Stomach (tissue), 9 donors: ENCODE results near the gene DRD1. TPM values are rescaled to one million over a fixed set of nuclear protein-coding genes. Genes with fewer than 3 reads are reported as not detected.

Source experiments
- DNase-seq, 2 donors: peaks; one replicate each; pipeline versions ENCODE4 v3.0.0 to v3.0.0-alpha.2; 2013 to 2019
- H3K27ac ChIP-seq, 5 donors: fragments of 200-600 bp in 4 of 5; sonication (generic) in 4 of 5; one replicate each; pipeline ENCODE4 v1.5.1; 2013 to 2019; ENCODE audit warnings: mild to moderate bottlenecking in 1 of 5, moderate library complexity in 1 of 5
- H3K27me3 ChIP-seq, 3 donors: fragments of 200-600 bp; sonication (generic); one replicate each; pipeline ENCODE4 v1.5.1; 2017 to 2019; ENCODE audit warnings: mixed run types in 1 of 3
- H3K36me3 ChIP-seq, 4 donors: fragments of 200-600 bp; sonication (generic); 1 replicate in 3 of 4; 2 replicates in 1 of 4; pipeline ENCODE4 v1.5.1; 2016 to 2019
- H3K4me1 ChIP-seq, 4 donors: fragments of 200-600 bp; sonication (generic); one replicate each; pipeline ENCODE4 v1.5.1; 2016 to 2019
- H3K4me3 ChIP-seq, 4 donors: fragments of 200-600 bp; sonication (generic) in 3 of 4; one replicate each; pipeline ENCODE4 v1.5.1; 2016 to 2019; ENCODE audit warnings: mild to moderate bottlenecking in 1 of 4
- H3K9me3 ChIP-seq, 4 donors: fragments of 200-600 bp; sonication (generic); one replicate each; pipeline ENCODE4 v1.5.1; 2016 to 2019
- EP300 ChIP-seq: sonication (generic); formaldehyde crosslinking; IDR thresholded peaks from one replicate; pipeline ENCODE4 v1.6.1; 2017; ENCODE audit warnings: antibody characterized with exemption
- POLR2A ChIP-seq, 4 donors: fragments of 450-650 bp; IDR thresholded peaks; one replicate each; pipeline ENCODE4 v1.6.1; 2016; ENCODE audit warnings: antibody characterized with exemption in 4 of 4, control low read depth in 2 of 4, mild to moderate bottlenecking in 1 of 4, moderate library complexity in 1 of 4
- POLR2AphosphoS5 ChIP-seq, 3 donors: sonication (generic); formaldehyde crosslinking; IDR thresholded peaks; one replicate each; pipeline ENCODE4 v1.6.1; 2016; ENCODE audit warnings: antibody characterized with exemption in 3 of 3
- WGBS, 5 donors: extraction: QIAGEN DNeasy Blood & Tissue Kit in 3 of 5; methylation state at CpG; one replicate each; pipeline versions ENCODE4 v1.1.5 to v1.1.7; 2013 to 2018; 5-methylcytosine and 5-hydroxymethylcytosine counted together
- intact Hi-C: fragments of 100-400 bp; cut with DNase I; formaldehyde crosslinking; loops from one replicate; pipeline ENCODE4 v1.15.1; 2023; ENCODE audit warnings: low total_unique reads
- polyA plus RNA-seq, 3 donors: library from polyadenylated mRNA; stranded (reverse); fragments of 200-250 nt; gene quantifications; one replicate each; pipeline ENCODE4 v1.2.3, GENCODE V29; 2013
- total RNA-seq, 5 donors: library from RNA; depleted of rRNA; stranded (reverse); fragments of >200 nt; gene quantifications; one replicate each; pipeline versions ENCODE4 v1.1.0 to v1.2.3, GENCODE V29; 2014 to 2016
- TF ChIP-seq, protein P1 (sequence below), 7 experiments: fragments of 450-650 bp in 4 of 7; fragments of 200-600 bp in 3 of 7; sonication (generic) in 3 of 7; IDR thresholded peaks; one replicate each; pipeline ENCODE4 v1.5.1; 2016 to 2019; ENCODE audit warnings: antibody characterized with exemption in 7 of 7, control low read depth in 2 of 7, mild to moderate bottlenecking in 1 of 7
- donor health status: healthy with polysubstance abuse.
- donor health status: Bipolar disorder and iron deficiency.
- donor health status: healthy.

DRD1 gene
- total and polyA plus RNA-seq, 8 donors, result 0.08 to 0.55 TPM; not detected in 6

DNA sequence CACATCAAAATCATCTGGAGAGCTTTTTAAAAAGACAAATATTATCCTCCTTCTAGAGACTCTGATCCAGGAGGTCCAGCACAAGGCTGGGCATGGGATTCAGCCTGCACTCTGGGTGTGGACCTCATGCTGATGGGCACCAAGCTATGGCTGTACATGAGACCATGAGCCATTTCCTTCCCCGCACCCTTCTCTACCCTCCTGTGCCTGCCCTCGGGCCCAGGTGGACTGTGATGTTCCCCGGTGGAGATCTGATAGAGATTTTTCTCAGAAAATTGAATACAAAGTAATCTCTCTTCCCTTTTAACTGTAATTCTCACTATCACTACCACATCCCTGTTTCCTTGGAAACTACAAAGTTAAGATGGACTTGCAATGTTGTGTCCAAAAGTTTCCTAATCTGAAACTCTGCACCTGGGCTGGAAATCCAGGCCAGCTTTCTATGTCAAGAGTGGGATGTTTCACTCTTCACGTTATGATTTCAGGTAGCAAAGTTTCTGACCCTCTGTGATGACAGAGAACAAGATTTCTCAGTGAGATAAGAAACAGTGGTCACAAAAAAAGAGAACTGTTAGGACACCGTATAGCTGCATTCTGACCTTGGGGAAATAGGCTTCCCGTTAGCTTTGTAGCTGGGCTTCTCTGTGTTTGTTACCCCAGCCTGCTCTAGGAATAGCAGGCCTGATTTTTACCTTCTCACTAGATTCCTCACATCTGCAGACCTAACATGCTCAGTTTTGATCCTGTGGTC, 45.9 kb upstream of the DRD1 start:
- H3K27me3 ChIP-seq, result no peaks in the 10 kb centered on the region
- TF ChIP-seq POLR2A (IDR thresholded peaks at IDR 0.05) (no peak), POLR2AphosphoS5 (IDR thresholded peaks at IDR 0.05) (no peak)
- TF ChIP-seq, protein P1, sequence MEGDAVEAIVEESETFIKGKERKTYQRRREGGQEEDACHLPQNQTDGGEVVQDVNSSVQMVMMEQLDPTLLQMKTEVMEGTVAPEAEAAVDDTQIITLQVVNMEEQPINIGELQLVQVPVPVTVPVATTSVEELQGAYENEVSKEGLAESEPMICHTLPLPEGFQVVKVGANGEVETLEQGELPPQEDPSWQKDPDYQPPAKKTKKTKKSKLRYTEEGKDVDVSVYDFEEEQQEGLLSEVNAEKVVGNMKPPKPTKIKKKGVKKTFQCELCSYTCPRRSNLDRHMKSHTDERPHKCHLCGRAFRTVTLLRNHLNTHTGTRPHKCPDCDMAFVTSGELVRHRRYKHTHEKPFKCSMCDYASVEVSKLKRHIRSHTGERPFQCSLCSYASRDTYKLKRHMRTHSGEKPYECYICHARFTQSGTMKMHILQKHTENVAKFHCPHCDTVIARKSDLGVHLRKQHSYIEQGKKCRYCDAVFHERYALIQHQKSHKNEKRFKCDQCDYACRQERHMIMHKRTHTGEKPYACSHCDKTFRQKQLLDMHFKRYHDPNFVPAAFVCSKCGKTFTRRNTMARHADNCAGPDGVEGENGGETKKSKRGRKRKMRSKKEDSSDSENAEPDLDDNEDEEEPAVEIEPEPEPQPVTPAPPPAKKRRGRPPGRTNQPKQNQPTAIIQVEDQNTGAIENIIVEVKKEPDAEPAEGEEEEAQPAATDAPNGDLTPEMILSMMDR (IDR thresholded peaks at IDR 0.05), result no peak
- no peak overlapping the region for H3K4me3 ChIP-seq
- H3K36me3 ChIP-seq, result peaks cover 19 to 60% (median 48%) of the 10 kb centered on the region in 4 donors
- 77 to 86% (median 81%) methylated on average over 6 of the region's 6 CpGs for WGBS, 5 donors
- peaks cover 0 to 3% (median 0%) of the 10 kb centered on the region in 4 donors for H3K4me1 ChIP-seq
- no peaks in the 10 kb centered on the region for H3K9me3 ChIP-seq
- intact Hi-C loops, result no loop called here
- no peak for DNase-seq
- no peak overlapping the region for H3K27ac ChIP-seq

DNA sequence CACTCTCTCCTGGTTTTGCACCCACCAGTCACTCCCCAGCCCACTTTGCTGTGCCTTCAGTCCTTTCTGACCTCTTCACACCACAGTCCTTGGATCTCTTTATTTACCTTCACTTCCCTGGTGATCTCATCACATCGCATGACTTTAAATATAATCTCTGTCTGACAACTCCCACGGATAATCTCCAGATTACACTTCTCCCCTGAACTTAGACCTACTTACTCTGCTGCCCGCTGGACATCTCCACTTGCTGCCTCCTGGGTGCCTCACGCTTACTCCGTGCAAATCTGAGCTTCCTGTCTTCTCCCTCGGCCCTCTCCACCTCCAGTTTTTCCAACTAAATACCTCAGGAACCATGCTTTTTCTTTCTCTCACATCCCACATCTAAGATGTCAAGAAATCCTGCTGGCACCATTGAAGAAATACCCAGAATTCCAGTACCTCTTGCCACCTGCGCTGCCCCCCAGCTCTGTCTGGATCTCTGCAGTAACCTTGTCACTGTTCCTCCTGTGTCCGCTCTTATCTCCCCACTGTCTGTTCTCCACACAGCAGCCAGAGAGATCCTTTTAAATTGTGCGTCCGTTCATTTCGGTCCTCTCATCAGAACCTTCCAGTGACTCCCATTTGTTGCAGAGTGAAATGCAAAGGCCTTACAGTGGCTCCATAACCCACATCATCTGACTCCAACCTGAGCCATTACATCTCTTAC, 43.7 kb upstream of the DRD1 start:
- TF ChIP-seq POLR2AphosphoS5 (IDR thresholded peaks at IDR 0.05) (no peak), POLR2A (IDR thresholded peaks at IDR 0.05) (no peak), EP300 (no peak)
- TF ChIP-seq, protein P1 (IDR thresholded peaks at IDR 0.05), result no peak
- no peaks in the 10 kb centered on the region for H3K27me3 ChIP-seq
- no peaks in the 10 kb centered on the region for H3K9me3 ChIP-seq
- no peak overlapping the region for H3K4me3 ChIP-seq
- peaks cover 0 to 14% (median 3%) of the 10 kb centered on the region in 4 donors for H3K4me1 ChIP-seq
- intact Hi-C loops, result no loop called here
- H3K27ac ChIP-seq, result no peak overlapping the region
- H3K36me3 ChIP-seq, result peaks cover 11 to 51% (median 40%) of the 10 kb centered on the region in 4 donors
- no peak for DNase-seq
- 87 to 91% (median 87%) methylated on average over 11 of the region's 11 CpGs for WGBS, 5 donors

DNA sequence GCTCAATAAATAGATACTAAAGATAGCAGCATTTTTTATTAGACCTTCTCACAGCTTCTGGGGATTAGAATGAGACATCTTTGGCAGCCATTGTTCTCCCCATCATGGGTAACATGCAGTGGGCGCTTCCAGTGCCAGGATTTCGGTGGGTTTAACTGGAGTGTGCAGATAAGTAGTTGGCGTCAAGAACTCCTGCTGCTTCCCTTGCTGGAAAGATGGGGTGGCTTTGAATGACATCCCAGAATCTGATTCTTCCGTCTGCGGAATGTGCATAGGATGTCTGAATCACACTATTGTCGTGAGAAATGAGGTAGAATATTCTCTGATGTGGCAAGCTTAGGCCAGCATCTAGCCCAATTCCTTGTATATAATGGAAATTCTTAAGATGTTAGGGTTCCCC, 41.6 kb upstream of the DRD1 start:
- no peak for TF ChIP-seq EP300
- no peak for TF ChIP-seq POLR2AphosphoS5 (IDR thresholded peaks at IDR 0.05)
- TF ChIP-seq, protein P1 (IDR thresholded peaks at IDR 0.05), result no peak
- no peak for TF ChIP-seq POLR2A (IDR thresholded peaks at IDR 0.05)
- 94 to 96% (median 94%) methylated on average over 6 of the region's 6 CpGs for WGBS, 5 donors
- Histone ChIP-seq H3K4me3 (no peak overlapping the region), H3K27me3 (no peaks in the 10 kb centered on the region), H3K9me3 (no peaks in the 10 kb centered on the region), H3K36me3 (peaks cover 7 to 41% (median 25%) of the 10 kb centered on the region in 4 donors), H3K27ac (no peak overlapping the region), H3K4me1 (peaks cover 0 to 31% (median 9%) of the 10 kb centered on the region in 4 donors)
- DNase-seq, result no peak
- intact Hi-C loops, result no loop called here

DNA sequence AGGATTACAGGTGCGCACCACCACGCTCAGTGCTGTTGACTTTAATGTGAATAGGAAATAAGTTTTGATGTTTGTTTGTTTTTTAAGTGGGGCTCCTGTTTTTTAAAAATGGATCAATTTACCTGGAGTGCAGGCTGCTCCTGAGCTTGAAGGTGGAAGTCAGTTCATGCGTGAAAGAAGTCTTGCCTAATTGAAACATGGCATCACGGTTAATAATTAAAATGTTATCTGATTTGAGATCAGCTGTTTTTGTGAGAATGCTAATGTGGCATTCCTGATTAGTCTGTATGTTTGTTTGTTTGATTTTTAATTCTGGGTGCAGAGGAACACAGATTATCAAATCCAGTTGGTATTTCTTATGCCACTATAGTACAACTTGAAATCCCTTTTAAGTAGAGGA, 40.8 kb upstream of the DRD1 start:
- Histone ChIP-seq H3K36me3 (peaks cover 7 to 41% (median 25%) of the 10 kb centered on the region in 4 donors), H3K27ac (no peak overlapping the region), H3K4me3 (no peak overlapping the region), H3K4me1 (peaks cover 0 to 35% (median 17%) of the 10 kb centered on the region in 4 donors), H3K27me3 (no peaks in the 10 kb centered on the region), H3K9me3 (no peaks in the 10 kb centered on the region)
- TF ChIP-seq, protein P1 (IDR thresholded peaks at IDR 0.05), result no peak
- TF ChIP-seq EP300 (no peak), POLR2AphosphoS5 (IDR thresholded peaks at IDR 0.05) (no peak), POLR2A (IDR thresholded peaks at IDR 0.05) (no peak)
- intact Hi-C loops, result no loop called here
- WGBS, 5 donors, result 83 to 90% (median 84%) methylated on average over 4 of the region's 4 CpGs
- no peak for DNase-seq
